Inferior parietal cortex (tissue), 1 donor: ENCODE results near the gene BDH1.

Source experiments
- DNase-seq: peaks from one replicate; pipeline ENCODE4 v3.0.0-alpha.2; 2016; ENCODE audit errors: extremely low spot score

The BDH1 gene

DNA sequence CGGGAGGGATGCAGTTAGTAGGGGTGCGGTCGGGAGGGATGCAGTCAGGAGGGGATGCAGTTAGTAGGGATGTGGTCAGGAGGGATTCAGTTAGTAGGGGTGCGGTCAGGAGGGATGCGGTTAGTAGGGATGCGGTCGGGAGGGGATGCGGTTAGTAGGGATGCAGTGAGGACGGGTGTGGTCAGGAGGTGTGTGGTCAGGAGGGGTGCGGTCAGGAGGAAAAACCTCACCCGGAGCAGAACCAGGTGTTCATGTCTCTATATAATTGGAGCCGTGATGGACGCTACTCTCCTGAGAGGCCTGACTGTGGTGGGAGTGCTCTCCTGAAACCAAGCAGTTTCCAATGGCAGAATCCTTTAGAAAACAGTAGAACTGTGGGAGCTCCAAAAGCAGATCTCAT, 95.8 kb downstream of the BDH1 start:
- DNase-seq: no peak
